Caco-2 (cell line): ENCODE data around the gene TIGD2. TPM values are rescaled to one million over a fixed set of nuclear protein-coding genes. Genes with fewer than 3 reads are reported as not detected.

Experiments used
- BruUV-seq: library from RNA; stranded (reverse); fragments of 400-500 nt; replicated peaks from 2 replicates; lab custom pipeline; 2021; lab: Mats Ljungman, UMichigan
- CTCF ChIA-PET: fragments of 300-600 bp; sonication (Branson Sonifier 250); formaldehyde crosslinking; loops from one replicate; lab custom pipeline; 2022; ENCODE audit warnings: antibody characterized with exemption; lab: Charles Lee
- POLR2A ChIA-PET: fragments of 300-600 bp; sonication (Branson Sonifier 250); formaldehyde crosslinking; loops from one replicate; lab custom pipeline; 2022; ENCODE audit warnings: antibody characterized with exemption; lab: Charles Lee
- DNase-seq, 2 experiments: peaks; one replicate each; pipeline versions ENCODE4 v3.0.0 to v3.0.0-alpha.2; 2020 to 2022
- H3K27me3 ChIP-seq: replicated peaks from 2 replicates; pipeline ENCODE4 v1.6.0; 2011; ENCODE audit warnings: low read length; ENCODE audit not compliant: control insufficient read depth, insufficient read depth
- H3K36me3 ChIP-seq: 2 replicates; pipeline ENCODE4 v1.5.1; 2011; ENCODE audit warnings: low read length; ENCODE audit not compliant: control insufficient read depth, insufficient read depth
- H3K4me1 ChIP-seq: fragments of 250-450 bp; sonication (Bioruptor Pico); 2 replicates; pipeline ENCODE4 v1.5.1; 2020; ENCODE audit warnings: mild to moderate bottlenecking
- H3K4me3 ChIP-seq: 2 replicates; pipeline ENCODE4 v1.5.1; 2011; ENCODE audit warnings: low read depth, mild to moderate bottlenecking, control low read depth, low read length
- H3K9me3 ChIP-seq: fragments of 250-450 bp; sonication (Bioruptor Pico); 2 replicates; pipeline ENCODE4 v1.5.1; 2020; ENCODE audit warnings: mild to moderate bottlenecking, moderate library complexity
- H3K27ac Mint-ChIP-seq: one replicate; pipeline ENCODE4 v1.8.0; 2022; ENCODE audit warnings: mixed read lengths; ENCODE audit not compliant: unreplicated experiment
- H3K27me3 Mint-ChIP-seq: one replicate; pipeline ENCODE4 v1.8.0; 2022; ENCODE audit warnings: mixed read lengths; ENCODE audit not compliant: insufficient read depth, unreplicated experiment
- H3K36me3 Mint-ChIP-seq: one replicate; pipeline ENCODE4 v1.8.0; 2022; ENCODE audit warnings: mild to moderate bottlenecking, mixed read lengths; ENCODE audit not compliant: insufficient read depth, unreplicated experiment
- H3K4me1 Mint-ChIP-seq: one replicate; pipeline ENCODE4 v1.8.0; 2022; ENCODE audit warnings: low read depth, mixed read lengths; ENCODE audit not compliant: unreplicated experiment
- H3K4me3 Mint-ChIP-seq: one replicate; pipeline ENCODE4 v1.8.0; 2022; ENCODE audit warnings: mild to moderate bottlenecking, moderate library complexity, mixed read lengths; ENCODE audit not compliant: unreplicated experiment
- H3K9me3 Mint-ChIP-seq: one replicate; pipeline ENCODE4 v1.8.0; 2022; ENCODE audit warnings: mixed read lengths; ENCODE audit not compliant: unreplicated experiment
- intact Hi-C: fragments of 100-400 bp; cut with micrococcal nuclease; formaldehyde crosslinking; loops from one replicate; pipeline ENCODE4 v1.10.0; 2022; ENCODE audit not compliant: unreplicated experiment
- total RNA-seq: library from RNA; stranded (reverse); gene quantifications from 2 replicates; pipeline ENCODE4 v1.2.3, GENCODE V29; 2022
- TF ChIP-seq, protein P1 (sequence below), 2 experiments: fragments of 200-600 bp in 1 of 2; IDR thresholded peaks; 1 replicate in 1 of 2; 2 replicates in 1 of 2; pipeline versions ENCODE4 v1.5.1 to v1.8.0; 2011 to 2022; ENCODE audit warnings: antibody characterized with exemption in 1 of 2, control low read depth in 1 of 2, inconsistent platforms in 1 of 2, low read depth in 1 of 2, low read length in 1 of 2, mild to moderate bottlenecking in 1 of 2, moderate library complexity in 1 of 2; ENCODE audit not compliant: insufficient read depth in 1 of 2, severe bottlenecking in 1 of 2, unreplicated experiment in 1 of 2

Gene TIGD2
- total RNA-seq, 1 experiment from 2014 or later, result 25.4 TPM

GRCh38 chr4:89129080-89129640 is 17.8 kb downstream of the TIGD2 start:
- peak overlapping the region; percentile 70 for H3K27ac Mint-ChIP-seq
- Histone ChIP-seq H3K4me3 (no peak overlapping the region), H3K4me1 (peaks cover 52% of the 10 kb centered on the region), H3K27me3 (no peaks in the 10 kb centered on the region), H3K36me3 (no peaks in the 10 kb centered on the region), H3K9me3 (no peaks in the 10 kb centered on the region)
- H3K27me3 Mint-ChIP-seq, result no peaks in the 10 kb centered on the region
- DNase-seq, result peak in 1 of 2 experiments; percentile 49
- TF ChIP-seq, protein P1, sequence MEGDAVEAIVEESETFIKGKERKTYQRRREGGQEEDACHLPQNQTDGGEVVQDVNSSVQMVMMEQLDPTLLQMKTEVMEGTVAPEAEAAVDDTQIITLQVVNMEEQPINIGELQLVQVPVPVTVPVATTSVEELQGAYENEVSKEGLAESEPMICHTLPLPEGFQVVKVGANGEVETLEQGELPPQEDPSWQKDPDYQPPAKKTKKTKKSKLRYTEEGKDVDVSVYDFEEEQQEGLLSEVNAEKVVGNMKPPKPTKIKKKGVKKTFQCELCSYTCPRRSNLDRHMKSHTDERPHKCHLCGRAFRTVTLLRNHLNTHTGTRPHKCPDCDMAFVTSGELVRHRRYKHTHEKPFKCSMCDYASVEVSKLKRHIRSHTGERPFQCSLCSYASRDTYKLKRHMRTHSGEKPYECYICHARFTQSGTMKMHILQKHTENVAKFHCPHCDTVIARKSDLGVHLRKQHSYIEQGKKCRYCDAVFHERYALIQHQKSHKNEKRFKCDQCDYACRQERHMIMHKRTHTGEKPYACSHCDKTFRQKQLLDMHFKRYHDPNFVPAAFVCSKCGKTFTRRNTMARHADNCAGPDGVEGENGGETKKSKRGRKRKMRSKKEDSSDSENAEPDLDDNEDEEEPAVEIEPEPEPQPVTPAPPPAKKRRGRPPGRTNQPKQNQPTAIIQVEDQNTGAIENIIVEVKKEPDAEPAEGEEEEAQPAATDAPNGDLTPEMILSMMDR (IDR thresholded peaks at IDR 0.05; ENCODE audit: insufficient read depth in 1 of 2, low read depth in 1 of 2, low read length in 1 of 2, severe bottlenecking in 1 of 2, unreplicated experiment in 1 of 2), result no peak
- no peaks in the 10 kb centered on the region for H3K9me3 Mint-ChIP-seq
- ChIA-PET POLR2A (no interaction called here), CTCF (no interaction called here)
- peak overlapping the region; percentile 31 for H3K4me3 Mint-ChIP-seq
- H3K36me3 Mint-ChIP-seq, result no peaks in the 10 kb centered on the region
- H3K4me1 Mint-ChIP-seq, result peaks cover 55% of the 10 kb centered on the region
- intact Hi-C loops, result loop anchor here (1.0 to 2.0 kb wide), 2 partner anchors 8 to 16 kb away; no protein-coding TSS in a partner anchor
- BruUV-seq, result no TSS peak

GRCh38 chr4:89134775-89135319 is 23.5 kb downstream of the TIGD2 start:
- Histone ChIP-seq H3K36me3 (no peaks in the 10 kb centered on the region), H3K9me3 (no peaks in the 10 kb centered on the region; the same call in 1 of the 2 replicates), H3K4me3 (no peak overlapping the region), H3K4me1 (peaks cover 12% of the 10 kb centered on the region), H3K27me3 (no peaks in the 10 kb centered on the region)
- H3K4me3 Mint-ChIP-seq, result no peak overlapping the region
- no peaks in the 10 kb centered on the region for H3K36me3 Mint-ChIP-seq
- H3K27me3 Mint-ChIP-seq, result no peaks in the 10 kb centered on the region
- DNase-seq, result no peak
- CTCF ChIA-PET, result no interaction called here
- H3K27ac Mint-ChIP-seq, result no peak overlapping the region
- no TSS peak for BruUV-seq
- POLR2A ChIA-PET, result no interaction called here
- peaks cover 18% of the 10 kb centered on the region for H3K4me1 Mint-ChIP-seq
- TF ChIP-seq, protein P1 (IDR thresholded peaks at IDR 0.05; ENCODE audit: insufficient read depth in 1 of 2, low read depth in 1 of 2, low read length in 1 of 2, severe bottlenecking in 1 of 2, unreplicated experiment in 1 of 2), result no peak
- intact Hi-C loops, result no loop called here
- H3K9me3 Mint-ChIP-seq, result no peaks in the 10 kb centered on the region

GRCh38 chr4:89136525-89136924 is 25.2 kb downstream of the TIGD2 start:
- Histone ChIP-seq H3K27me3 (no peaks in the 10 kb centered on the region), H3K4me3 (no peak overlapping the region), H3K9me3 (no peaks in the 10 kb centered on the region; the same call in 1 of the 2 replicates), H3K4me1 (no peaks in the 10 kb centered on the region), H3K36me3 (no peaks in the 10 kb centered on the region)
- DNase-seq, result no peak
- Mint-ChIP-seq H3K36me3 (no peaks in the 10 kb centered on the region), H3K27me3 (no peaks in the 10 kb centered on the region), H3K27ac (no peak overlapping the region), H3K9me3 (no peaks in the 10 kb centered on the region), H3K4me3 (no peak overlapping the region), H3K4me1 (peaks cover 8% of the 10 kb centered on the region)
- intact Hi-C loops, result no loop called here
- TF ChIP-seq, protein P1 (IDR thresholded peaks at IDR 0.05; ENCODE audit: insufficient read depth in 1 of 2, low read depth in 1 of 2, low read length in 1 of 2, severe bottlenecking in 1 of 2, unreplicated experiment in 1 of 2), result no peak
- CTCF ChIA-PET, result no interaction called here
- POLR2A ChIA-PET, result no interaction called here
- BruUV-seq, result no TSS peak
